OCI-M2 (cell line): ENCODE data around the gene LINC01488.

Experiments
- DNase-seq: peaks from one replicate; lab custom pipeline; 2025; ENCODE audit not compliant: unreplicated experiment; lab: John Stamatoyannopoulos, UW

The LINC01488 gene

GRCh38 chr11:69525516-69526452 is 44.3 kb downstream of the LINC01488 start:
- DNase-seq, result no peak

- no peak for DNase-seq
Measured at GRCh38 chr11:69526453-69526810, 45.0 kb downstream of the LINC01488 start.

GRCh38 chr11:69529001-69529400 is 47.5 kb downstream of the LINC01488 start:
- no peak for DNase-seq

DNA sequence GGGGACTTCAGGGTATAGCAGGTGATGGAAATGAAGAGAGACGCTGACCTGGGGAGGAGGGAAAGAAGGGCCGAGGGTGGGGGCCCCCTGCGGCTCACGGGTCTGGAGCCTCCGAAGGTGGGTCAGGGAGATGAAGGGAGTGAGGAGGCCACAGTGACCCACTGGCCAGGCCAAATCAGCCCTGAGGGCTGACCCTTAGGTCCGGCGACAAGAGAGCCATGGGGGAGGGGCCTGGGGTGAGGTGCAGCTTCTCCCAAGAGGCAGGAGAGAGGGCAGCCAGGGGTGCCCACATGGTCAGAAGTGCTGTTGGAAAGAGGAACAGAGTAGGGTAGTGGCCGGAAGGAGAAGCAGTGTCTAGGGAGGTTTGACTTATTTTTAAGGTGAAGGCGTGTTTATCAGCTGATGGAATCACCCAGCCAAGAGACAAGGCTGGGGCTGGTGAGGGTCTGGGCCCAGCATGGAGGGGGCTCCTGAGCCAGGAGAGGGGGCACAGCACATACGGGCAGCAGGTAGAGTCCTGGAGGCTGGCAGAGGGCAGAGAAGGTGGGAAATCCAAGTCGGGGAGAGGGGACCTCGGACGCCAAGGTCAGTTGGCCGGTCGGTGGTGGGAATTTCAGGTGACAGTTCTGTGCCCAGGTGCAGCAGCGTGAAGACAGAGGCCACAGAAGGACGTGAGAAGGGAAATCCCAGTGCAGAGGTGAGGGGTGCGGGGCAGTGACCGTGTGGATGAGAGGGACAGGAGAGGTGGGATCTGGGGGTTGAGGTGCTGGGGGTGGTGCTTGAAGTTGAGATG is 49.0 kb downstream of the LINC01488 start:
- no peak for DNase-seq

DNA sequence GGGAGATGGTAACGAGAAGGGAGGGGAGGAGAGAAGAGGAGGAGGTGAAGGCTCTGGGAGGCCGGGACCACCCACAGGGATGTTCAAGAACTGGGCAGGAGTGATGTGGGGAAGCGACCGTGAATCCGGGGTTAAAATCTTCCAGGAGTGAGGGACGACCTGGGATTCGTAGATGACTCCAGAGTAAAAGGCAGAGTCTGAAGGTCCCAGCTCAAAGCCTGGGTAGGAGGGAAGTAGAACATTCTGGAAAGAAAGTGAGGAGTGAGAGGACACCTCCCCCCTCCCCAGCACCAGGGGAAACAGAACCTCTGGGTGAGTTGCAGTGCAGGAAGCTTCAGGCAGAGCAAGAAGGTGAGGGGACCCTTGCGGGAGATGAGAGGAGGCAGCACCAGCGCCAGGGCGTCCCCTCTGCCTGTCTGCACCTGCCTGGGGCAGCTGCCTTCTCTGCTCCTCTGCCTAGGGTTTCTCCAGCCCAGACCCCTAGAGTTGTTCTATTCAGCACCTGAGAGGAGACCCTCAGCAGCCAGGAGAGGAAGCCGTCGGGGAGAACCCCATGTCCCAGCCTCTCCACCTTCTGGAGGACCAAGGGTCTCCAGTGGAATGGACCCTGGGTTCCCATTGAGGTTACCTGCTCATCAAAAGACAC is 49.7 kb downstream of the LINC01488 start:
- DNase-seq, result no peak

GRCh38 chr11:69531717-69532088 is 50.2 kb downstream of the LINC01488 start:
- DNase-seq, result no peak

DNA sequence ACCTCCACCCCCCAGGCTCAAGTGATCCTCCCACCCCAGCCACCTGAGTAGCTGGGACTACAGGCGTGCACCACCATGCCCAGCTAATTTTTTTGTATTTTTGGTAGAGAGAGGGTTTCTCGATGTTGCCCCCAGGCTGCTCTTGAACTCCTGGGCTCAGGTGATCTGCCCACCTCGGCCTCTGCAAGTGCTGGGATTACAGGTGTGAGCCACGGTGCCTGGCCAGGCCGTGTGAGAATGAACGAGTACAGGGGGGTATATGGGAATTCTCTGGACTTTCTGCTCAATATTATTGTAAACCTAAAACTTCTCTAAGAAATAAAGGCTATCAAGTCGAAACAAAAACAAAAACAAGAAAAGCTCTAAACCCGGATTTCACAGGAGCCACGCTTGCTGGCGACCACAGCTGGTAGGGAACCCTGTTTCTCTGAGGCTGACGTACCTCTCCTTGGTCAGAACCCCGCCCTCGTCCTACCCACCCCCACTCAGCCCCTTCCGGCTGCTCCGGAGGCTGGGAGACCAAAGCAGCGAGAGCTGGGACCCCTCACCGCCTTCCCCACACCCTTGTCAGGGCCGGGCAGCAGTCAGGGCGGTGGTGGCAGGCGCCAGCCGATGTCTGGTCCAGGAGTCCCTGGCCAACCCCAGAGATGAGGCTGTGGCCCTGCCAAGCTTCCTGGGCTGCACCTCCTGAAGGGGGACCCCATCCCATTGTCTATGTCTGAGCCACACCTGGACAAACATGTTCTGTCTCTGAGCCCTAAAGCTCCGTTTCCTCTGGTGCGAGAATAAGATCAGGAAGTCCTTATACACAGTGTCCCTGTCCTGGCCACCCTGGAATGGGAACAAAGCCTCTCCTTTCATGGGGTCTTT is 52.1 kb downstream of the LINC01488 start:
- DNase-seq, result no peak

DNA sequence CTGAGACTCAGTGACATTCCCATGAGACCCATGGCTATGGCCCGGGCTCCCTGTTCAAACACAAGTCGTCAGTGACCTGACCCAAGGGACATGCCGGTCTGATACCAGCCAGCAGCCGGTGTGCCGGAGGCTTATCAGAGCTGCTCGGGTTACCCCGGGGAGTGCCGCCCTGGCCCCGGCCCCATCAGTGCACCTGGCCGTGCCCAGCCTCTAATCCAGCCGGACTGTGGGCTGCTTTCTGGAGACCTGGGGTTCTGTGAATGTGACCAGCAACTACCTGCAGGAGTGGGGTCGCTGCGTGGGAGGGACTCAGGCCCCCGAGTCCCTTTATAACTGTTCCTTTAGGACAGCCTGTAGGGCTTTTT is 52.7 kb downstream of the LINC01488 start:
- DNase-seq, result no peak

GRCh38 chr11:69535908-69536307 is 54.4 kb downstream of the LINC01488 start:
- no peak for DNase-seq

GRCh38 chr11:69536406-69536805 is 54.9 kb downstream of the LINC01488 start:
- DNase-seq, result no peak

- DNase-seq, result no peak
Measured at GRCh38 chr11:69537126-69537525, 55.7 kb downstream of the LINC01488 start.

DNA sequence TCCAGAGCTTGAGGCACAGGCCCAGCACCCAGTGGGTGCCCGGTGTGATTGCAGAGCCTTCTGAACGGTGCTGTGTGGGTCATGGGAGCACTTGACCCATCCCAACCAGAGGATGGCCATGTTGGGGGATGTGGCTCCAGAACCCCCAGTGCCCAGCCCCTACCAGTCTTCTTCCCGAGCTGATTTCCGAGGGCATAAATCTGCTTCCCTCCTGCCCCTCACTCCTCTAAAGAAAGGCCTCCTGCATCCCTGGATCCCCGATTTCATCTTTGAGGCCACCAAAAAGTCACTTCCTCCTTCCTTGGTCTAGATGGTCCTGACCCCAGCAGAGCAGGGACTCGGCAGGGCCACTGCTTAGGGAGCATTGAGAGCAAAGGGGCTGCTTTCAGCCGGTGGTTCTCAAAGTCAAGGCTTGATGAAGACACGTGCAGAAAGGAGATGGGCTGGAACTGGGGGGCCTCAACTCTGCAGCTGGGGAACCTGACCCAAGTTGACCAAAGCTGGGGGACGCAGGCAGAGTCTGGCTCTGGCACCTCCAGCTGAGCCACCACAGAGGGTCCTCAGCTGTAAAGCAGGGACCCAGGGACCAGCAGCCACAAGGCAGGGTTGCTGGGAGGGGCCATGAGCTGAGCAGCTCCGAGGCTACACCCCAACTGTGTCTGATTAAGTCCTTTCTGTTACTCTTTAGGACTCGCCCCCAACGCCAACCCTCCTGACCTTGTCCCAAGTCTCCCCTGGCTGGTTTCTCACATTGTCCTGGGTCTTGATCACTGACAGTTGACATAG is 56.6 kb downstream of the LINC01488 start:
- DNase-seq, result no peak

DNA sequence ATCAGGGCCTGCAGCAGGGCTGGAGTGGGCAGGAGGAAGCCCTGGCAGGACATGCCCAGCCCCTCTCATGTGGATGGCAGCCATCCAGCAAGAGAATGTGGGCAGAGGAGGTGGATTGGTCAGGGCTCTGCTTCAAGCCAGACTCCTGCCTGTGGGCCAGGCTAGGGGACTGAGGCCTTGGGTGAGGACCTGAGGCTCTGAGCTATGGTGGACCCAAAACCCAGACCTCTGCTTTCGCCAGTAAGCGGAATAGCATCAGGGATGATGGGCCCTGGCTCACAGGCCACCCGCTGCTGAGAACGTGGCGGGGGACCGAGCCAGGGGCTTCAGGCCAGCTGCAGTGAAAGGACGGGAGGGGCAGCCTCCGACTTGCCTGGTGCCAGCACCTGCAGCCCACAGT is 57.4 kb downstream of the LINC01488 start:
- DNase-seq, result no peak

GRCh38 chr11:69539416-69540117 is 58.1 kb downstream of the LINC01488 start:
- no peak for DNase-seq

DNA sequence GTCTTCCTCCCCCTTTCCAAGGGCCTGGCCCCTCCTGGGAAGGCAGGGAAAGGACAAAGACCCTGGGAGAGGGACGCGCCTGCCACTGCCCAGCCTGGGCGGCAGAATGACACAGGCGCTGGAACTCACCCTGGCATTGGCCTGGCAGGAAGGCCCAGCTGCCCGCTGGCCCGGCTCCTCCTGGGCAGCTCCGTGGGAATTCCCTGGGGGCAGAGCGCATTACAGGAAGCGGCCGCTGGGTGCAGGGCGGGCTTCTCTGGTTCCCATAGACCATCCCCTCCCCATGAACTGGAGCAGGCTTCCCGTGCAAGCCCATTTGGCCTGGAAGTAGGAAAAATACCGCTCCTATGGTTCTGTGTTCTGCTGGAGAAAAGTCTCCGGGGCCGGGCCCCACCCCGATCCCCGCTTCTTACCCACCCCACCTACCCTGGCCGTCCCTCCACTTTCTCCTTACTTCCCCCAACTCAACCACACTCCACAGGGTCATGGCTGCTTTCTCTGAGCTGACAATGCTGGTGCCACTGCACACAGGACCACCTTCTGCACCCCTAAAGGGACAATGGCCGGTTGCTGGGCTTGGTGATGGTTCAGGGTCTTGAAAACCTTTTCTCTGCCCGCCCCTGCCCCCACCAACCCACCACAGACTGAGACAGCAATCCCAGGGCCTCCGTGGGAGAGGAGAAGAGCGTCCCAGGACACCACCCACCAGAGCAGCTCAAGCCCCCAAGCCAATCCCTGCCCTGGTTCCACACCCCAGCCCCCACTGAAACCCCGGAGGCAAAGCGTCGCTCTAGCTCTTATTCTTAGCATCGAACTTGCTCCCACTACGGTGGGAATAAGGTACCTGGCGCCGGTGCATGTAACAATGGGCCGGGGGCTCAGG is 58.9 kb downstream of the LINC01488 start:
- DNase-seq, result no peak

GRCh38 chr11:69541001-69541285 is 59.5 kb downstream of the LINC01488 start:
- no peak for DNase-seq

- no peak for DNase-seq
Measured at GRCh38 chr11:69541501-69542313, 60.2 kb downstream of the LINC01488 start.
